ENCODE measurements around the gene BEX2. TPM values are rescaled to one million over a fixed set of nuclear protein-coding genes. Genes with fewer than 3 reads are reported as not detected.

Gene BEX2
- polyA plus RNA-seq, 3 donors: 0.22 to 0.75 (median 0.66) TPM

- Histone ChIP-seq H3K79me2 (ENCODE audit: insufficient read depth, low read length) (no peaks in the 10 kb centered on the region), H3K4me3 (replicated peaks in 1 of 3; ENCODE audit: low read depth in 2 of 3, low read length in 3 of 3) (no peak overlapping the region), H3K4me2 (replicated peaks; ENCODE audit: extremely low read depth, low read length, poor library complexity, severe bottlenecking) (no peak overlapping the region), H3K27me3 (ENCODE audit: control insufficient read depth in 2 of 2, insufficient read depth in 2 of 2, low read length in 2 of 2) (peaks cover 0 to 6% of the 10 kb centered on the region in 2 donors), H3K4me1 (ENCODE audit: control insufficient read depth in 1 of 2, insufficient read depth in 2 of 2, low read length in 2 of 2) (no peaks in the 10 kb centered on the region), H4K20me1 (ENCODE audit: insufficient read depth, low read length) (no peaks in the 10 kb centered on the region), H3K9me3 (replicated peaks in 1 of 2; ENCODE audit: control insufficient read depth in 1 of 2, insufficient read depth in 1 of 2, low read length in 2 of 2) (no peaks in the 10 kb centered on the region), H3K27ac (ENCODE audit: low read depth in 1 of 2, low read length in 2 of 2) (no peak overlapping the region), H3K36me3 (replicated peaks in 1 of 2; ENCODE audit: control insufficient read depth in 1 of 2, insufficient read depth in 2 of 2, low read length in 2 of 2) (no peaks in the 10 kb centered on the region), H2AFZ (ENCODE audit: insufficient read depth, low read depth, low read length, poor library complexity, severe bottlenecking) (no peak overlapping the region), H3K9ac (ENCODE audit: insufficient read depth, low read length, poor library complexity, severe bottlenecking) (no peak overlapping the region)
- Mint-ChIP-seq H3K4me3 (no peak overlapping the region), H3K27me3 (ENCODE audit: low read depth in 3 of 3) (peaks cover 0 to 7% (median 0%) of the 10 kb centered on the region in 3 donors), H3K36me3 (no peaks in the 10 kb centered on the region), H3K4me1 (no peaks in the 10 kb centered on the region), H3K27ac (no peak overlapping the region), H3K9me3 (no peaks in the 10 kb centered on the region)
- DNase-seq: no peak
- WGBS (ENCODE audit: insufficient coverage): no CpG with 5 or more reads among the region's 2 CpGs
- intact Hi-C loops (cut with micrococcal nuclease): loop anchor here (10.0 kb wide), 2 partner anchors 100 to 120 kb away; no protein-coding TSS in a partner anchor
- TF ChIP-seq CTCF (IDR thresholded peaks at IDR 0.05): no peak
These were observed 33.8 kb upstream of the BEX2 start for GRCh38 chrX:103344606-103345005.

- H4K20me1 ChIP-seq (ENCODE audit: insufficient read depth, low read length): no peaks in the 10 kb centered on the region
- no peak overlapping the region for H3K4me3 Mint-ChIP-seq
- H3K4me1 Mint-ChIP-seq: no peaks in the 10 kb centered on the region
- no CpG with 5 or more reads among the region's 2 CpGs for WGBS (ENCODE audit: insufficient coverage)
- peaks cover 0 to 6% of the 10 kb centered on the region in 2 donors for H3K27me3 ChIP-seq (ENCODE audit: control insufficient read depth in 2 of 2, insufficient read depth in 2 of 2, low read length in 2 of 2)
- no peaks in the 10 kb centered on the region for H3K4me1 ChIP-seq (ENCODE audit: control insufficient read depth in 1 of 2, insufficient read depth in 2 of 2, low read length in 2 of 2)
- no peak overlapping the region for H3K27ac Mint-ChIP-seq
- peak; percentile 63 for TF ChIP-seq CTCF (IDR thresholded peaks at IDR 0.05)
- no peak overlapping the region for H3K9ac ChIP-seq (ENCODE audit: insufficient read depth, low read length, poor library complexity, severe bottlenecking)
- no peaks in the 10 kb centered on the region for H3K36me3 Mint-ChIP-seq
- DNase-seq: peak in 2 of 3 donors; percentile 1 to 9
- H3K27me3 Mint-ChIP-seq (ENCODE audit: low read depth in 3 of 3): peaks cover 0 to 5% (median 0%) of the 10 kb centered on the region in 3 donors
- H3K36me3 ChIP-seq (replicated peaks in 1 of 2; ENCODE audit: control insufficient read depth in 1 of 2, insufficient read depth in 2 of 2, low read length in 2 of 2): no peaks in the 10 kb centered on the region
- H3K79me2 ChIP-seq (ENCODE audit: insufficient read depth, low read length): no peaks in the 10 kb centered on the region
- no peak overlapping the region for H3K4me3 ChIP-seq (replicated peaks in 1 of 3; ENCODE audit: low read depth in 2 of 3, low read length in 3 of 3)
- intact Hi-C loops (cut with micrococcal nuclease): loop anchor here (10.0 kb wide), 2 partner anchors 102 to 122 kb away; no protein-coding TSS in a partner anchor
- H3K4me2 ChIP-seq (replicated peaks; ENCODE audit: extremely low read depth, low read length, poor library complexity, severe bottlenecking): no peak overlapping the region
- no peaks in the 10 kb centered on the region for H3K9me3 ChIP-seq (replicated peaks in 1 of 2; ENCODE audit: control insufficient read depth in 1 of 2, insufficient read depth in 1 of 2, low read length in 2 of 2)
- H3K27ac ChIP-seq (ENCODE audit: low read depth in 1 of 2, low read length in 2 of 2): no peak overlapping the region
- no peaks in the 10 kb centered on the region for H3K9me3 Mint-ChIP-seq
- no peak overlapping the region for H2AFZ ChIP-seq (ENCODE audit: insufficient read depth, low read depth, low read length, poor library complexity, severe bottlenecking)
These were observed 32.3 kb upstream of the BEX2 start for GRCh38 chrX:103343105-103343504.

Measured in CD14-positive monocyte (primary cell).